B cell (primary cell): Measurements from ENCODE around the gene ADAMTS12. TPM values are rescaled to one million over a fixed set of nuclear protein-coding genes. Genes with fewer than 3 reads are reported as not detected.

ENCODE experiments used
- ATAC-seq: fragments of 200-7000 bp; cut with Tn5 transposase; one replicate; pipeline ENCODE4 v1.10.0; 2021; ENCODE audit warnings: low read depth, mild to moderate bottlenecking, moderate number of reproducible peaks, moderate library complexity
- CTCF ChIA-PET: fragments of 350-600 bp; sonication (Branson Sonifier 250); formaldehyde crosslinking; loops from one replicate; lab custom pipeline; 2021; ENCODE audit warnings: antibody characterized with exemption, inconsistent platforms; lab: Charles Lee
- POLR2A ChIA-PET: fragments of 350-600 bp; sonication (Branson Sonifier 250); formaldehyde crosslinking; loops from one replicate; lab custom pipeline; 2021; ENCODE audit warnings: antibody characterized with exemption; lab: Charles Lee
- DNase-seq: peaks from one replicate; pipeline ENCODE4 v3.0.0; 2013
- H2AFZ ChIP-seq: 2 replicates; pipeline ENCODE4 v1.6.1; 2012; ENCODE audit warnings: mild to moderate bottlenecking, low read depth, low read length; ENCODE audit not compliant: insufficient read depth, poor library complexity, severe bottlenecking
- H3K27ac ChIP-seq, 2 donors: 1 replicate in 1 of 2; 2 replicates in 1 of 2; pipeline ENCODE4 v1.5.1; 2012 to 2013; ENCODE audit warnings: low read length in 2 of 2, mild to moderate bottlenecking in 2 of 2, moderate library complexity in 1 of 2
- H3K27me3 ChIP-seq, 4 experiments: fragments of 200-600 bp in 1 of 4; sonication (generic) in 1 of 4; replicated peaks in 1 of 4; 1 replicate in 2 of 4; 2 replicates in 2 of 4; pipeline versions ENCODE4 v1.6.1 to v1.7.0; 2013 to 2016; ENCODE audit warnings: low read length in 3 of 4, mild to moderate bottlenecking in 2 of 4, mixed read lengths in 1 of 4, moderate library complexity in 1 of 4; ENCODE audit not compliant: insufficient read depth in 4 of 4, control insufficient read depth in 3 of 4; ENCODE audit errors: control extremely low read depth in 1 of 4
- H3K36me3 ChIP-seq, 2 experiments: replicated peaks in 1 of 2; 1 replicate in 1 of 2; 2 replicates in 1 of 2; pipeline versions ENCODE4 v1.6.1 to v1.7.1; 2013; ENCODE audit warnings: low read length in 1 of 2; ENCODE audit not compliant: insufficient read depth in 2 of 2, control insufficient read depth in 1 of 2; ENCODE audit errors: control extremely low read depth in 1 of 2, extremely low read depth in 1 of 2
- H3K4me1 ChIP-seq, 2 donors: fragments of 200-600 bp in 1 of 2; sonication (generic) in 1 of 2; 1 replicate in 1 of 2; 2 replicates in 1 of 2; pipeline versions ENCODE4 v1.5.1 to v1.6.1; 2013 to 2017; ENCODE audit warnings: low read length in 2 of 2; ENCODE audit not compliant: control insufficient read depth in 2 of 2, insufficient read depth in 2 of 2
- H3K4me2 ChIP-seq: replicated peaks from 2 replicates; pipeline ENCODE3; 2012; ENCODE audit warnings: mild to moderate bottlenecking, low read depth, low read length; ENCODE audit not compliant: poor library complexity, severe bottlenecking
- H3K4me3 ChIP-seq, 5 experiments: fragments of 200-600 bp in 1 of 5; sonication (generic) in 1 of 5; 1 replicate in 3 of 5; 2 replicates in 2 of 5; pipeline versions ENCODE4 v1.5.1 to v1.7.0; 2011 to 2016; ENCODE audit warnings: low read length in 4 of 5, mild to moderate bottlenecking in 4 of 5, low read depth in 2 of 5, control low read depth in 1 of 5, moderate library complexity in 1 of 5; ENCODE audit not compliant: insufficient read depth in 1 of 5; ENCODE audit errors: control extremely low read depth in 1 of 5, extremely low read depth in 1 of 5
- H3K79me2 ChIP-seq: fragments of 200-600 bp; sonication (generic); one replicate; pipeline ENCODE4 v1.6.0; 2016; ENCODE audit warnings: low read length; ENCODE audit not compliant: control insufficient read depth, insufficient read depth
- H3K9ac ChIP-seq: fragments of 200-600 bp; sonication (generic); 2 replicates; pipeline ENCODE4 v1.6.1; 2017; ENCODE audit warnings: mild to moderate bottlenecking, low read length, moderate library complexity
- H3K9me3 ChIP-seq, 3 donors: one replicate each; pipeline versions ENCODE4 v1.6.1 to v1.7.1; 2013; ENCODE audit warnings: low read length in 2 of 3; ENCODE audit not compliant: control insufficient read depth in 2 of 3, insufficient read depth in 1 of 3; ENCODE audit errors: control extremely low read depth in 1 of 3
- H4K20me1 ChIP-seq: 2 replicates; pipeline ENCODE4 v1.6.0; 2012; ENCODE audit warnings: mild to moderate bottlenecking, low read length; ENCODE audit not compliant: insufficient read depth, control insufficient read depth, poor library complexity, severe bottlenecking
- H3K27ac Mint-ChIP-seq: one replicate; pipeline ENCODE4 v1.8.0; 2021; ENCODE audit warnings: mixed read lengths
- H3K27me3 Mint-ChIP-seq: one replicate; pipeline ENCODE4 v1.8.0; 2021; ENCODE audit warnings: mixed read lengths
- H3K4me1 Mint-ChIP-seq: one replicate; pipeline ENCODE4 v1.8.0; 2021; ENCODE audit warnings: mixed read lengths
- H3K4me3 Mint-ChIP-seq: one replicate; pipeline ENCODE4 v1.8.0; 2021; ENCODE audit warnings: mixed read lengths
- H3K9me3 Mint-ChIP-seq: one replicate; pipeline ENCODE4 v1.8.0; 2022; ENCODE audit warnings: mixed read lengths; ENCODE audit not compliant: insufficient read depth
- CTCF ChIP-seq: fragments of 200-600 bp; IDR thresholded peaks from one replicate; pipeline ENCODE4 v1.8.0; 2022; ENCODE audit warnings: antibody characterized with exemption, mild to moderate bottlenecking
- EZH2 ChIP-seq: IDR thresholded peaks from 2 replicates; pipeline ENCODE4 v1.6.1; 2012; ENCODE audit warnings: borderline replicate concordance, low read depth, mild to moderate bottlenecking, moderate library complexity, low read length; ENCODE audit not compliant: insufficient read depth, poor library complexity, severe bottlenecking
- WGBS: methylation state at CpG from one replicate; pipeline ENCODE4 v1.1.5; 2013; ENCODE audit warnings: missing lambda C conversion rate; ENCODE audit not compliant: insufficient coverage; 5-methylcytosine and 5-hydroxymethylcytosine counted together
- intact Hi-C: fragments of 100-400 bp; cut with micrococcal nuclease; formaldehyde crosslinking; loops from one replicate; pipeline ENCODE4 v1.10.0; 2022
- polyA plus RNA-seq: library from polyadenylated mRNA; depleted of rRNA; stranded (reverse); fragments of >200 nt; gene quantifications from 2 replicates; pipeline ENCODE4 v1.2.3, GENCODE V29; 2012
- total RNA-seq, 2 donors: library from RNA; stranded (reverse); fragments of 120-200 nt in 1 of 2; gene quantifications; 1 replicate in 1 of 2; 2 replicates in 1 of 2; pipeline versions ENCODE4 v1.2.3 to v1.2.4, GENCODE V29; 2013 to 2022

Gene ADAMTS12
- total and polyA plus RNA-seq, 2 donors (not counting 1 experiment from before 2014, with no cell fraction given), result not detected

GRCh38 chr5:33679791-33680190, 212.0 kb downstream of the ADAMTS12 start:
- ChIA-PET CTCF (no interaction called here), POLR2A (no interaction called here)
- ATAC-seq (no peak), DNase-seq (no peak)
- peaks cover 0 to 4% (median 0%) of the 10 kb centered on the region in 3 donors for H3K9me3 ChIP-seq
- H3K27me3 ChIP-seq, result no peaks in the 10 kb centered on the region
- H3K9ac ChIP-seq, result no peak overlapping the region
- H3K4me2 ChIP-seq, result no peak overlapping the region
- no peak overlapping the region for H3K27ac ChIP-seq
- no peak overlapping the region for H3K4me3 Mint-ChIP-seq
- H4K20me1 ChIP-seq, result no peaks in the 10 kb centered on the region
- WGBS, result 93% methylated on average over 2 of the region's 2 CpGs
- H3K4me1 Mint-ChIP-seq, result peaks cover 12% of the 10 kb centered on the region
- intact Hi-C loops, result no loop called here
- no peak overlapping the region for H3K27ac Mint-ChIP-seq
- peaks cover 22 to 25% of the 10 kb centered on the region in 2 donors for H3K4me1 ChIP-seq
- no peak for TF ChIP-seq CTCF
- no peak for TF ChIP-seq EZH2
- no peak overlapping the region for H2AFZ ChIP-seq
- no peaks in the 10 kb centered on the region for H3K9me3 Mint-ChIP-seq
- no peaks in the 10 kb centered on the region for H3K36me3 ChIP-seq
- H3K4me3 ChIP-seq, result no peak overlapping the region
- H3K27me3 Mint-ChIP-seq, result no peaks in the 10 kb centered on the region
- no peaks in the 10 kb centered on the region for H3K79me2 ChIP-seq

GRCh38 chr5:33675958-33676464, 215.8 kb downstream of the ADAMTS12 start:
- Histone ChIP-seq H3K4me1 (peaks cover 27 to 41% of the 10 kb centered on the region in 2 donors), H3K4me3 (peak overlapping the region in 1 of 5 experiments; percentile 1), H3K4me2 (peak overlapping the region; percentile 57), H3K9me3 (peaks cover 0 to 4% (median 0%) of the 10 kb centered on the region in 3 donors), H4K20me1 (no peaks in the 10 kb centered on the region), H3K27ac (peak overlapping the region in 1 of 2 donors; percentile 7), H3K79me2 (no peaks in the 10 kb centered on the region), H3K36me3 (no peaks in the 10 kb centered on the region), H3K9ac (peak overlapping the region; percentile 17), H2AFZ (no peak overlapping the region), H3K27me3 (no peaks in the 10 kb centered on the region)
- Mint-ChIP-seq H3K27ac (peak overlapping the region; percentile 33), H3K27me3 (no peaks in the 10 kb centered on the region), H3K9me3 (no peaks in the 10 kb centered on the region), H3K4me3 (no peak overlapping the region), H3K4me1 (peaks cover 9% of the 10 kb centered on the region)
- DNase-seq (peak; percentile 48), ATAC-seq (peak; percentile 43)
- 7% methylated on average over 2 of the region's 3 CpGs for WGBS
- CTCF ChIA-PET, result interaction anchor here (1.5 kb wide), 1 partner anchor 25 kb away, joined by 3 read pairs; no protein-coding TSS in a partner anchor
- TF ChIP-seq CTCF (no peak), EZH2 (no peak)
- POLR2A ChIA-PET, result no interaction called here
- intact Hi-C loops, result no loop called here
